A549 treated with AZD9567 at 1 μM for 4 hours (cell line): ENCODE measurements around the gene ABCF2. TPM values are rescaled to one million over a fixed set of nuclear protein-coding genes. Genes with fewer than 3 reads are reported as not detected.

Source experiments
- total RNA-seq: library from RNA; stranded (reverse); fragments of 200-300 nt; extraction: Qiagen RNA extraction; gene quantifications from 5 replicates; pipeline ENCODE4 v1.2.3, GENCODE V29; 2022; ENCODE audit not compliant: insufficient read depth

Gene ABCF2
- 53.3 to 66.9 TPM (median 60.8 TPM) in 5 replicates for total RNA-seq

DNA sequence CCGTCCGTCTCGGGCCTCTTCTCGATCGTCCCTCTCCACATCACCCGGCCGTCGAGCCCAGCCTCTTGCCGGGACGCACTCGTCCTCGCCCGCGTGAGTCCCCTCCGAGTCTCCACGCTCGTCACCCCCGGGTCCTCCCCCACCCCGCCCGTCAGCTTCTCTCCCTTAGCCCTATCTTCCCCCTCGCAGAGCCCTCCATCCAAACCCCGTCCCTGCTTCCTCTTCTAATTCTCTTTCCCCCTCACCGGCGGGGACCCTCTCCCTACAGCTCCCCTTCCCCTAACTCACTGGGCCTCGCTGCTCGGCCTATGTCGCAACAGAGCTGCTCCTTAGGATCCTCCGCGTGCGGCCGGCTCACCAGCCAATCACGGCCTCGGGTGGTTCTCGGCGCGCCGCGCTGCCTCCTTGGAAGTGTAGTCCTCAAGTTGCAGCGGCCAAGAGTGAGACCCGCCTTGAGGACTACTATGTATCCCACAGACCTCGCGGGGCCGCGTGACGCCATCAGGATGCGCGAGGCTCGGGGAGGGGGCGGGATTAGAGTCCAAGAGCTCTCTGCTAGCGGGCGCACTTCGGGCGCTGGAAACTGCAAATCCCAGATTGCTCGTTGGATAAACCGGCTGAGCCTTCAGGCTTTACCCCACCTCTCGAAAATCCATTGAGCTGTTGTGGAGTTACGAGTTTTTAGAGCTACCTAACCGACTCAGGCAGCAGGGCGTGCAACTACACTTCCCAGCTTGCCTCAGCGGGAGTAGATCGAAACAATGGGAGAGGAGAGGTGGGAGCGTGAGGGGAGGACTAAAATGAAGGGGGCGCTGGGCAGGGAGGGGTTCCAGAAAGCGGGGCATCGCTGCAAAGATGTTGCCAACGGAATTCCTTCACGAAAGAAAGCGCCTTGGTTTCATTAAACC lies at the start of gene ABCF2:
Gene ABCF2, minus strand, starts transcription at position 331 of the 908 bp plus-strand sequence. CDS start 747 bp downstream, outside the sequence.

DNA sequence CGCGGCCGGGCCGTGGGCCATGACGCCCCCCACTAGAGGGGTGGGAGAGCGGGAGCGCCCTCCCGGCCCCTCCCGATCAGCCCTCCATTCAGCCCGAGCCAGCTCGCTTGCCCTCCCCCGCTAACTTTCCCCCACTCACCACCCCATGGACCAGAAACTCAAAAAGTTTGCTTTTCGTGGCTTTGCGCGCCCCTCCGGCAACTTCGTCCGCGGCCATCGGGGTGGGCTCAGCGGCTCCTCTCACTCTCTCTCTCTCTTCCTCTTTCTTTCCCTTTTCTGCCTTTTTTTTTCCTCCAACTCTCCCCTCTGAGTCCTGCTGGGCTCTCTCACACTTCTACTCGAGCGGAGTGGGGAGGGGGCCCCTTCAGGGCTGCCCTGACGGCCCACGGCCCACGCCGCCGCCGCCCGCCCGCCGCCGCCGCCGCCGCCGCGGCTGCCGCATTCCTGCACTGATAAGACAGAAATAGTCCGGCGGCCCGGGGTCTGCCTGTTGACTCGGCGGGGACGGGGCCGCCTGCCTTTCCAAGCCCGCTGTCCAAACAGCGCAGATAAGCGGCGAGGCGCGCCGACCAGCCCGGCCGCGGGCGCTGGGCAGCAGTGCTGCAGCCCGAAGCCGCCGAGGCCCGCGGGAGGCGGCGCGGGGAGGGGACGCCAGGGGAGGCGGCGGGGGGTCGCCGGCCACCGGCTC lies 21.5 kb upstream of the ABCF2 start, which contains the start of gene SMARCD3:
Gene SMARCD3, minus strand, starts transcription at position 349 of the 688 bp plus-strand sequence. Its CDS starts 132 bp downstream, at position 217.

DNA sequence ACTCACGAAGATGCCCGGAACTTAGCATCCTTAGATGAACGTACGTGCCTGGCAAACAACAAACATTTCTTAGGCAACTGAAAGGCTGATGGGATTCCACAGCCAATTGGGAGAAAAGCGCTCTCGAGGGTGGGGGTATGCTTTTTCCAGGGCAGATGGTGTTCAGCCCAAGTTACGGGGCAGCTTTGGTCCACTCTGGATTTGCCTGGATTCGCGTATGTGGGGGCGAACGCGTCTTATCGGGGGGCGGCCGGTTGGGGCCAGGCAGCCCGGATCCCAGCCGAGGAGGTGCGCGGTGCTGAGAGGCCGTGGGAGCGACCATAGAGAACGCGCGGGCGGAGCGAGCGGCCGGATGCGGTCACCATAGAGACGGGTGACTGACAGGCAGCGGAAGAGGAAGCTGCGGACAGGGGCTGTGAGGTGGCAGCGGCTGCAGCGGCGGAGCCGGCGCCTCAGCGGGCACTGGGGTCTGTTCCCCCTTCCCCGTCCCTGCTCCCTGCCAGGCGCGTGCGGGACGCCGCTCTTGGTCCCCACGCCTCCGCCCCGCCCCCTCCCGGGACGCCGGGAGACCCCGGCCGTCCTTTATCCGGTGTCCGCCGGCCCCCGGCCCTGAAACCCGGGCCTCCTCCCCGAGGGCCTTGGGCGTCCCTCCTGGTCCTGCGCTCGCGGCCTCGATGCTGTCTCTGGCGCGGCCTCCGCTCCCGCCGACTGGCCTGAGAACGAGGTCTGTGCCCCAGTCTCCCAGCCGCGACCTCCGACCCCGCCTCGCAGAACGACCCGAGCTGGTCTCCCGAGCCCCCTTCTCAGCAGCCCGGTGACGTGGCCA lies 5.3 kb upstream of the ABCF2 start, which contains the start of gene CHPF2:
Gene CHPF2, plus strand, starts transcription at position 393 of the 826 bp plus-strand sequence. CDS start 1,529 bp downstream, outside the sequence.

DNA sequence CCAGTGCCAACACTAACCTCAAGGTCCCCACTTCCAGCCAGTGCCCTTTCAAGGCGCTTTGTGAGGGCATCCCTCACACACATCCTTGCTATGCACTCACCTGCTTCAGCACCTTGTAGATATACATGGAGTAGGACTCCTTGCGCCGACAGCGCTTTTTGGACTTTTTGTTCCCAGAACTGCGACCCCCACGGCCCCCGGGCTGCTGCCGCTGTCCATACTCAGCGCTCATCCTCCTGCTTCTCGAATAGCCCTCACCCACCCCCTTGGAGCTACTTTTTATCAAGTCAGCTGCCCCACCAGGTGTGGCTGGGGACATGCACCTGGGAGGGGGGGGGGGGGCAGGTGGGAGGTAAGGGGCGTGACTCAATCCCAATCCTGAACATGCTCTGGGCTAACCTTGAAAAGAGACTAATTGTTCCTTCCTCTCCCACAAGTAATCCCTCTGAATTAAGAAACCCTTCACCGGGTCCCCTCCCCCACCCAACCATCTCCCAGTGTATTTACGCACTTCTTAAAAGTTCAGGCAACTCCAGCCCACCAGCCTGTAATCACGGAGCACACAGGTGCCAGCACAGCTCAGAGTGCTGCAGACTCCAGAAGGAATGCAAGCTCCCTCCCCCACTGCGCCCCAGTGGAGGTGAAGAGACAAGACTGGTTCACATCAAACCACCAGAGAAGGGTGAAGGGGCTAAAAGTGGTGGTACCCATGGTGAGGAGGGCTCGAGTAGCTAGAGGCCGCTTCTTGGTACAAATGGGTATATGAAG lies 16.7 kb downstream of the ABCF2 start, which contains the start of gene H2BK1:
Gene H2BK1, minus strand, starts transcription at position 402 of the 768 bp plus-strand sequence. Its CDS starts 170 bp downstream, at position 232.

DNA sequence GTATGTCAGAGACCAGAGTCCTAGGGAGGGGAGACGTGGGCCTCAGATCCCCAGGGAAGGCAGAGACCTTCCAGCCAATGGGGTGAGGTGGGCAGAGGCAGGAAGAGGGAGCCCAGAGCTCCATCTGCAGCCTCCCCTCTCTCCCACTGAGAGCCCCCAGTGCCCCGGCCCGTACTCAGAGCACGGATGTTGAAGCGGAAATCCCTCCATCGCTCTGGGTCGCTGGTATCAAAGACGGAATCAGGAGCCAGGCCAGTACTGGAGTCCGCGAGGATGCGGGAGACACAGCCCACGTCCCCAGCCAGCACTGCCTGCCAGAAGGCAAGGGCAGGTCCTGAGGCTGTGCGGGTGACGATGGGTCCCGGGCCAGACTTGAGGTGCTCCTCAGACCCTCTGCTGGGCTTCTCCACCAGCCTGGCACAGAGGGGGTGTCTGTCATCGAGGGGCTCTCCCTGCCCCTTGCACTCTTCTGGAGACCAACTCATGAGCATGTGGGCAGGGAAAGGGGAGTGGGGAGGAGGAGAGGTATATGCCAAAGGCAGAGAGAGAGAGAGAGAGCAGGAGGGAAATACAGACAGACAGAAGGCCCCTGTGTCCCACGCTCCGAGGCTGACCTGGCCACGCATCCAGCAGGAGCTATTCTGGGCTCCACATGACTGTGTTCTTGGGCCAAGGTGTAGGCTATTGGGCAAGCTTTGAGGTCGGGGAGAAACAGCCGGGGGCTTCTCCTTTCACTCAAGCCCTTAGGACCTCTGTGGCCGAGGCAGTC lies 40.2 kb downstream of the ABCF2 start, which contains the start of gene ASB10:
Gene ASB10, minus strand, starts transcription at position 611 of the 769 bp plus-strand sequence. Its CDS starts 120 bp downstream, at position 491.

DNA sequence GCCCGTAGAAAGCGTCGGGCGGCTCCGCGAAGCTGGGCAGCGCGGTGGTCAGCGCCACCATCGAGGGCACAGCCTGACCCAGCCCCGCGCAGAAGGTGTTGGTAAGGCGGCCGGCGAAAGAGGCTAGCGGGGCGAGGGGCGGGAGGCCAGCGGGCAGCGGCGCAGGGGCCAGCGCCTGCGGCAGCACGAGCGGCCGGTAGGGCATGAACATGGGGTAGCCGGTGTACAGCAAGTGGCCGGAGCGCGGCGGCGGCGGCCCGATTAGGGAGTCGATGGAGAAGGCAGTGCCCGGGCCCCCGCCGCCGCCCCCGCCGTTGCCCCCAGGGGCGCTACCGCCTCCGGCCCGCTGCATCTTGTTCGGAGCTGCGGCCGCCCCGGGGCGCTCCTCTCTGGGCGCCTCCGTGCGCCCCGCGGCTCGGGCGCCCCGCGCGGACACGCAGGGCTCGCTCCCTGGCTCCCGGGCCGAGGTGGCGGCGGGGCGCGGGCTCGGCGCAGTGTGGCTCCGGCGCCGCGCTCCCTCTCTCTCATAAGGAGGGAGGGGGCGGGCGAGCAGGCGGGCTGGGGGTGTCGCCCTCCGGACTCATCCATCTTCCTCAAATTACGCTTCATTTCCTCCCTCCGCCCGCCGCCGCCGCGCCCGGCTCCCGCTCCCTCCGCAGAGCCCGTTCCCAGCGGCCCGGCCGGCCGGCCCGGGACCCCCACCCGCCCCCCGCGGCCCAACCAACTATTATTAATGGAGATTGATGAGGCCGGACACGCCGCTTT lies 59.6 kb downstream of the ABCF2 start, which contains the start of gene GBX1:
Gene GBX1, minus strand, starts transcription at position 498 of the 765 bp plus-strand sequence. Its CDS starts 146 bp downstream, at position 352.

Other genes starting within 250 kb of the ABCF2 start
- gene KCNH2, start 248.9 kb downstream of the ABCF2 start, total RNA-seq = 0.74 to 1.6 TPM (median 1.5 TPM) in 5 replicates
- 0.15 to 0.42 TPM (median 0.24 TPM) in 4 of 5 replicates, not detected in the other for gene NOS3, start 236.2 kb downstream of the ABCF2 start, total RNA-seq
- gene ATG9B, start 202.7 kb downstream of the ABCF2 start, total RNA-seq = 0.54 to 0.91 TPM (median 0.71 TPM) in 4 of 5 replicates, not detected in the other
- gene ABCB8, start 198.8 kb downstream of the ABCF2 start, total RNA-seq = 40.4 to 52.5 TPM (median 50.5 TPM) in 5 replicates
- 7.7 to 12.8 TPM (median 10.8 TPM) in 5 replicates for gene ASIC3, start 178.7 kb downstream of the ABCF2 start, total RNA-seq
- gene CDK5, start 169.3 kb downstream of the ABCF2 start, total RNA-seq = 29.7 to 38.6 TPM (median 30.6 TPM) in 5 replicates
- gene SLC4A2, start 167.6 kb downstream of the ABCF2 start, total RNA-seq = 149 to 274 TPM (median 247 TPM) in 5 replicates
- gene FASTK, start 146.4 kb downstream of the ABCF2 start, total RNA-seq = 50.3 to 91.6 TPM (median 84.4 TPM) in 5 replicates
- 29.4 to 54.1 TPM (median 48.7 TPM) in 5 replicates for gene TMUB1, start 143.7 kb downstream of the ABCF2 start, total RNA-seq
- 41.3 to 67.4 TPM (median 64.9 TPM) in 5 replicates for gene AGAP3, start 140.7 kb downstream of the ABCF2 start, total RNA-seq
- 0.07 to 0.13 TPM (median 0.09 TPM) in 3 of 5 replicates, not detected in the others for gene GBX1, start 59.5 kb downstream of the ABCF2 start, total RNA-seq
- not detected in 5 replicates for gene ASB10, start 40.0 kb downstream of the ABCF2 start, total RNA-seq
- not detected in 5 replicates for gene H2BK1, start 16.7 kb downstream of the ABCF2 start, total RNA-seq
- gene CHPF2, start 5.3 kb upstream of the ABCF2 start, total RNA-seq = 35.0 to 48.9 TPM (median 44.8 TPM) in 5 replicates
- gene SMARCD3, start 21.5 kb upstream of the ABCF2 start, total RNA-seq = 4.3 to 8.8 TPM (median 8.1 TPM) in 5 replicates
- gene NUB1, start 114.6 kb upstream of the ABCF2 start, total RNA-seq = 34.3 to 39.1 TPM (median 37.3 TPM) in 5 replicates
- gene WDR86, start 182.8 kb upstream of the ABCF2 start, total RNA-seq = 0.21 to 0.34 TPM (median 0.28 TPM) in 4 of 5 replicates, not detected in the other
- not detected in 5 replicates for gene CRYGN, start 212.9 kb upstream of the ABCF2 start, total RNA-seq